WERI-Rb-1 (cell line): Measurements from ENCODE around the gene LMAN2.

ENCODE experiments used
- DNase-seq: peaks from one replicate; pipeline ENCODE4 v3.0.0-alpha.2; 2020
- H3K27ac ChIP-seq: fragments of 250-450 bp; sonication (Bioruptor Pico); 2 replicates; pipeline ENCODE4 v1.5.1; 2020; ENCODE audit warnings: mild to moderate bottlenecking, moderate library complexity
- H3K27me3 ChIP-seq: fragments of 250-450 bp; sonication (Bioruptor Pico); 2 replicates; pipeline ENCODE4 v1.5.1; 2021; ENCODE audit warnings: mild to moderate bottlenecking, low read depth, moderate library complexity; ENCODE audit not compliant: insufficient read depth, severe bottlenecking
- H3K36me3 ChIP-seq: fragments of 250-450 bp; sonication (Bioruptor Pico); 2 replicates; pipeline ENCODE4 v1.5.1; 2020; ENCODE audit warnings: mild to moderate bottlenecking, moderate library complexity
- H3K4me3 ChIP-seq: 2 replicates; pipeline ENCODE4 v1.5.1; 2011; ENCODE audit warnings: low read depth, mild to moderate bottlenecking, control low read depth, low read length
- H3K9me3 ChIP-seq: fragments of 250-450 bp; sonication (Bioruptor Pico); 2 replicates; pipeline ENCODE4 v1.5.1; 2021; ENCODE audit warnings: mild to moderate bottlenecking, moderate library complexity; ENCODE audit not compliant: severe bottlenecking
- CTCF ChIP-seq: IDR thresholded peaks from 2 replicates; pipeline ENCODE4 v1.5.1; 2011; ENCODE audit warnings: low read depth, mild to moderate bottlenecking, control low read depth, inconsistent platforms, low read length

Gene LMAN2

GRCh38 chr5:177354711-177355110 lies 3.2 kb upstream of the LMAN2 start:
- H3K9me3 ChIP-seq: no peaks in the 10 kb centered on the region
- no peaks in the 10 kb centered on the region for H3K27me3 ChIP-seq
- TF ChIP-seq CTCF: no peak
- H3K4me3 ChIP-seq: no peak overlapping the region
- no peak for DNase-seq
- no peaks in the 10 kb centered on the region for H3K36me3 ChIP-seq
- H3K27ac ChIP-seq: no peak overlapping the region

GRCh38 chr5:177354256-177354655 lies 2.8 kb upstream of the LMAN2 start:
- no peak for DNase-seq
- Histone ChIP-seq H3K4me3 (no peak overlapping the region), H3K27me3 (no peaks in the 10 kb centered on the region), H3K27ac (no peak overlapping the region), H3K9me3 (no peaks in the 10 kb centered on the region), H3K36me3 (no peaks in the 10 kb centered on the region; the same call in 1 of the 2 replicates)
- no peak for TF ChIP-seq CTCF

- no peak for DNase-seq
- no peaks in the 10 kb centered on the region for H3K9me3 ChIP-seq
- TF ChIP-seq CTCF: no peak
- no peak overlapping the region for H3K27ac ChIP-seq
- H3K4me3 ChIP-seq: no peak overlapping the region
- H3K36me3 ChIP-seq: no peaks in the 10 kb centered on the region; the same call in 1 of the 2 replicates
- no peaks in the 10 kb centered on the region for H3K27me3 ChIP-seq
Measured at GRCh38 chr5:177353093-177353492, 1.6 kb upstream of the LMAN2 start.

- Histone ChIP-seq H3K27ac (peak overlapping the region; percentile 86), H3K36me3 (no peaks in the 10 kb centered on the region; the same call in 1 of the 2 replicates), H3K9me3 (no peaks in the 10 kb centered on the region), H3K27me3 (no peaks in the 10 kb centered on the region), H3K4me3 (peak overlapping the region; percentile 93)
- TF ChIP-seq CTCF: no peak
- DNase-seq: no peak
Measured at GRCh38 chr5:177350776-177351391, 584 bp downstream of the LMAN2 start.

- H3K27me3 ChIP-seq: no peaks in the 10 kb centered on the region
- TF ChIP-seq CTCF: no peak
- no peaks in the 10 kb centered on the region; the same call in 1 of the 2 replicates for H3K36me3 ChIP-seq
- H3K9me3 ChIP-seq: no peaks in the 10 kb centered on the region
- DNase-seq: no peak
- no peak overlapping the region for H3K4me3 ChIP-seq
- H3K27ac ChIP-seq: no peak overlapping the region
Measured at GRCh38 chr5:177349762-177350161, 1.7 kb downstream of the LMAN2 start.

- no peaks in the 10 kb centered on the region for H3K27me3 ChIP-seq
- H3K36me3 ChIP-seq: no peaks in the 10 kb centered on the region; the same call in 1 of the 2 replicates
- H3K9me3 ChIP-seq: no peaks in the 10 kb centered on the region
- no peak for TF ChIP-seq CTCF
- no peak for DNase-seq
- H3K27ac ChIP-seq: no peak overlapping the region
- H3K4me3 ChIP-seq: no peak overlapping the region
Measured at GRCh38 chr5:177349362-177349647, 2.2 kb downstream of the LMAN2 start.
